ENCODE data around the gene TSSK6. TPM values are rescaled to one million over a fixed set of nuclear protein-coding genes. Genes with fewer than 3 reads are reported as not detected.

TSSK6 gene
- total RNA-seq, 2 donors from 2014 or later: 2.1 to 2.6 TPM

DNA sequence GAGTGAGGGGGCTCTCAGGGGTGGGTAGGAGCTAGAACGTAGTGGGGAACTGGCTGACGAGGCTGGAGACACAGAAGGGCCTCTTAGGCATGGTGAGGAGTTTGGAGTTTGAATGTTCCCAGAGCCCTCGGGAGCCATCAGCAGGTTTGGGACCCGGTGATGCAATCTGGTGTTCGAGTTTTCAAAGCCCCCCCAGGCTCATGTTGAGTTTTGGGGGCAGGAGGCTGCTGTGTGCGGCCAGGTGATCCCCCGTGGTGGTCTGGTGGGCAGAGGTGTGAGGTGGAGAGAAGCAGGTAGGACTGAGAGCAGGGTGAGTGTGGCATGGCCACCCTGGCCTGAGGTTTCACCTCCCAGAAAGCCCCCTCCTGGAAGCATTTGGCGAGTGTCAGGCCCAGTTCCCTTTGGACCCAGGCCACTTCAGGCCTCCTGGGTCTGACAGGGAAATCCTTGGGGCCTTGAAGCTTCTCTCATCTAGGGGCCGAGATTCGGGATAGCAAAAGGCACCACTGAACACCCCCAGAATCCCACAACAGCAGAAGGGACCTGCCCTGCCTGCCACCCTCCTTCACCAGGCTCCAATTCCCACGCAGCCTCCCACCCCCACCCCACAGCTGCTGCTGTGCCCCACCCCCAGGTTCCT lies 14.6 kb upstream of the TSSK6 start:
- H3K27me3 ChIP-seq: no peaks in the 10 kb centered on the region
- WGBS, 2 donors: 67 to 68% methylated on average over 5 to 11 of the region's 11 CpGs
- H3K36me3 ChIP-seq (replicated peaks in 1 of 2; ENCODE audit: insufficient read depth in 1 of 2, low read depth in 2 of 2): peaks cover 0 to 3% of the 10 kb centered on the region in 2 donors
- DNase-seq: no peak
- no peak for ATAC-seq
- intact Hi-C loops (cut with DNase I): loop anchor here (5.0 kb wide), 1 partner anchor 117 kb away; no protein-coding TSS in a partner anchor
- no peak overlapping the region for H3K4me3 ChIP-seq
- H3K9me3 ChIP-seq: no peaks in the 10 kb centered on the region
- H3K27ac ChIP-seq: no peak overlapping the region
- H3K4me1 ChIP-seq: peaks cover 8% of the 10 kb centered on the region
- TF ChIP-seq, protein P1, sequence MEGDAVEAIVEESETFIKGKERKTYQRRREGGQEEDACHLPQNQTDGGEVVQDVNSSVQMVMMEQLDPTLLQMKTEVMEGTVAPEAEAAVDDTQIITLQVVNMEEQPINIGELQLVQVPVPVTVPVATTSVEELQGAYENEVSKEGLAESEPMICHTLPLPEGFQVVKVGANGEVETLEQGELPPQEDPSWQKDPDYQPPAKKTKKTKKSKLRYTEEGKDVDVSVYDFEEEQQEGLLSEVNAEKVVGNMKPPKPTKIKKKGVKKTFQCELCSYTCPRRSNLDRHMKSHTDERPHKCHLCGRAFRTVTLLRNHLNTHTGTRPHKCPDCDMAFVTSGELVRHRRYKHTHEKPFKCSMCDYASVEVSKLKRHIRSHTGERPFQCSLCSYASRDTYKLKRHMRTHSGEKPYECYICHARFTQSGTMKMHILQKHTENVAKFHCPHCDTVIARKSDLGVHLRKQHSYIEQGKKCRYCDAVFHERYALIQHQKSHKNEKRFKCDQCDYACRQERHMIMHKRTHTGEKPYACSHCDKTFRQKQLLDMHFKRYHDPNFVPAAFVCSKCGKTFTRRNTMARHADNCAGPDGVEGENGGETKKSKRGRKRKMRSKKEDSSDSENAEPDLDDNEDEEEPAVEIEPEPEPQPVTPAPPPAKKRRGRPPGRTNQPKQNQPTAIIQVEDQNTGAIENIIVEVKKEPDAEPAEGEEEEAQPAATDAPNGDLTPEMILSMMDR (IDR thresholded peaks at IDR 0.05): no peak
- no peak for TF ChIP-seq POLR2A (IDR thresholded peaks at IDR 0.05)

DNA sequence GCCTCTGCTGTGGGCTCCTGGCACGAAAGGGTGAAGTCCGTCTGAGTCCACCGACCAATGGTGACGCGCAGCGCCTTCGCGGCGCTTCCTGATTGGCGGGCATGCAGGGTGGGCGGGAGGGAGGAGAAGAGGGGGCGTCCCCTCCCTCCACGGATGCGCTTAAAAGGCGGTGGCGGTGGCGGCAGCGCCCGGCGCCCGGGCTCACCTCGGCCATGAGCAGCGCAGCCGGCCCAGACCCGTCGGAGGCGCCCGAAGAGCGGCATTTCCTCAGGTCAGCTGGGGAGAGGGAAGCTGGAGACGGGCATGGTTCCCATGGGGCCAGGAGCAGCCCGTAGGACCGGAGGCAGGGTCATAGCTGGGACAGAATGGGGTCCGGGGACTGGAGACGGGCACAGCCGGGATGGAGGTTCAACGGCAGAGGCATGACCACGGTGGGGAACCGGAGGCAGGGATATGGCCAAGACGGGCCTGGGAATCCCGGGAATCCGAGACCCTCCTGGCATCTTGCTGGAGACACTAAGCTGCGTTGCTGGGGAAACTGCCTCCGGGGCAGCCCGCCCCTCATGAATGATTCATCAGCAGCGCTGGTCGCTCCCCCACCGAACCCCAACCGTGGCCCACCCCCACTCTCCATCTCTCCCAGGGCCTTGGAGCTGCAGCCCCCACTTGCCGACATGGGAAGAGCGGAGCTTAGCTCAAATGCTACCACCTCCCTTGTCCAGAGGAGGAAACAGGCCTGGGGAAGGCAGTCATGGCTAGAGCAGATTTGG lies 13.6 kb upstream of the TSSK6 start, which contains the start of gene YJEFN3:
YJEFN3 (plus strand) TSS at position 191 of the 770 bp plus-strand sequence; CDS start at position 213, 22 bp downstream.
- H3K9me3 ChIP-seq: no peaks in the 10 kb centered on the region
- TF ChIP-seq, protein P1 (IDR thresholded peaks at IDR 0.05): no peak
- TF ChIP-seq POLR2A (IDR thresholded peaks at IDR 0.05): no peak
- intact Hi-C loops (cut with DNase I): loop anchor here (5.0 kb wide), 1 partner anchor 118 kb away; no protein-coding TSS in a partner anchor
- DNase-seq (no peak), ATAC-seq (no peak)
- H3K36me3 ChIP-seq (replicated peaks in 1 of 2; ENCODE audit: insufficient read depth in 1 of 2, low read depth in 2 of 2): peaks cover 0 to 3% of the 10 kb centered on the region in 2 donors
- no peak within 1 kb of the TSS for H3K4me3 ChIP-seq
- 62 to 74% methylated on average over 42 to 46 of the region's 50 CpGs for WGBS, 2 donors
- H3K27ac ChIP-seq: no peak within 1 kb of the TSS
- no peaks in the 10 kb centered on the region for H3K27me3 ChIP-seq
- H3K4me1 ChIP-seq: peaks cover 8% of the 10 kb centered on the region

DNA sequence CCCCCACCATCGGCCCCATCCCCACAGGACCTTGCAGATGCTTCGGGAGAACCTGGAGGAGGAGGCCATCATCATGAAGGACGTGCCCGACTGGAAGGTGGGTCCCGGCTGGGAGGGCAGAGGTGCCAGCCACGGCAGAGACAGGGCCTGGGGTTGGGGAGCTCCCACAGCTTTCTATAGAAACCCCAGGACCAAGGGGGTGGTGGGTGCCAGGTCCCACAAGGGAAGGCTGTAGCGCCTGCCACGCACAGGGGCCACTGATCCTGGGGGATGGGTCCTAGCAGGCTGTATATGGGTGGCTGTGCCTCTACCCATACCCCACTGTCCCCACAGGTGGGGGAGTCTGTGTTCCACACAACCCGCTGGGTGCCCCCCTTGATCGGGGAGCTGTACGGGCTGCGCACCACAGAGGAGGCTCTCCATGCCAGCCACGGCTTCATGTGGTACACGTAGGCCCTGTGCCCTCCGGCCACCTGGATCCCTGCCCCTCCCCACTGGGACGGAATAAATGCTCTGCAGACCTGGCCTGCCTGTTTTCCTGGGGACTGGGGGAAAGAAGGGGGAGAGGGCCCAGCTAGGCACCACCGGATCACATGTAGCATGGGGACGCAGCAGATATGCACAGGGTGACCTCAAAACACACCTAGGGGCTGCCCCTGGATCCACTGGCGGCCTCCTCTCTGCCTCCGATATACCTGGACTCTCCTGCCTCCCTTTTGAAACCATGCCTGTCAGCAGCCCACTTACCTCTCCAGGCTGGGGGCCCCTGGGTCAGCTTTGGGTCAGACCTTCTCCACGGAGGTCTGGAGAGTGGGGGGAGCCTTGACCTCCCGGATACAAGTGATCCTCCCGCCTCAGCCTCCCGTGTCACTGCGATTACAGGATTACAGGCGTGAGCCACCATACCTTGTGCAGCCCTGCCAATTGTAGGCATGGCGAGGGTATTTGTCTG lies 12.6 kb upstream of the TSSK6 start:
- H3K9me3 ChIP-seq: no peaks in the 10 kb centered on the region
- H3K27ac ChIP-seq: no peak overlapping the region
- DNase-seq (no peak), ATAC-seq (no peak)
- peaks cover 8% of the 10 kb centered on the region for H3K4me1 ChIP-seq
- intact Hi-C loops (cut with DNase I): loop anchor here (5.0 kb wide), 1 partner anchor 119 kb away; no protein-coding TSS in a partner anchor
- no peak overlapping the region for H3K4me3 ChIP-seq
- no peaks in the 10 kb centered on the region for H3K27me3 ChIP-seq
- peaks cover 0 to 3% of the 10 kb centered on the region in 2 donors for H3K36me3 ChIP-seq (replicated peaks in 1 of 2; ENCODE audit: insufficient read depth in 1 of 2, low read depth in 2 of 2)
- TF ChIP-seq, protein P1 (IDR thresholded peaks at IDR 0.05): no peak
- TF ChIP-seq POLR2A (IDR thresholded peaks at IDR 0.05): no peak
- WGBS, 2 donors: 93 to 94% methylated on average over 9 to 26 of the region's 27 CpGs

DNA sequence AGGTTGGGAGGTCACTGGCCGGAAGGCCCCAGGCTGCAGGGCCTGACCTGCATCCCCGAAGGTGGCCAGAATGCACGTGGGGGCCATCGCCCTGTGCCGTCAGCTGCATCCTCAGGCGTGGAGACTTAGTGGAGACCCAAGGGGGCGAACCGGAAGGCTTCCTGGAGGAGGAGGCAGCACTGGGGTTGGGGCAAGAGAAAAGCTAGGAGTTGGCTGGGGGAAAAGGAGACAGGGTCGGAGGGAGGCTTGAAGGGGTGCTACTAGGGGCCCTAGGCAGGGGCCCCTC lies 12.0 kb upstream of the TSSK6 start:
- ATAC-seq (no peak), DNase-seq (no peak)
- intact Hi-C loops (cut with DNase I): loop anchor here (5.0 kb wide), 1 partner anchor 120 kb away; no protein-coding TSS in a partner anchor
- no peak overlapping the region for H3K4me3 ChIP-seq
- H3K27me3 ChIP-seq: no peaks in the 10 kb centered on the region
- no peak overlapping the region for H3K27ac ChIP-seq
- no peak for TF ChIP-seq POLR2A (IDR thresholded peaks at IDR 0.05)
- TF ChIP-seq, protein P1 (IDR thresholded peaks at IDR 0.05): no peak
- 87 to 100% methylated on average over 5 to 9 of the region's 9 CpGs for WGBS, 2 donors
- H3K9me3 ChIP-seq: no peaks in the 10 kb centered on the region
- H3K36me3 ChIP-seq (replicated peaks in 1 of 2; ENCODE audit: insufficient read depth in 1 of 2, low read depth in 2 of 2): peaks cover 0 to 3% of the 10 kb centered on the region in 2 donors
- peaks cover 5% of the 10 kb centered on the region for H3K4me1 ChIP-seq

All from body of pancreas (tissue), 4 donors.